Breast epithelium (tissue), 3 donors: ENCODE results near the gene HPCAL1.

ENCODE experiments used
- POLR2A ChIP-seq: fragments of 450-650 bp; IDR thresholded peaks from one replicate; pipeline ENCODE4 v1.6.1; 2016; ENCODE audit warnings: antibody characterized with exemption, mild to moderate bottlenecking, moderate library complexity
- TF ChIP-seq, protein P1 (sequence below), 3 donors: fragments of 450-650 bp; IDR thresholded peaks; one replicate each; pipeline ENCODE4 v1.5.1; 2016 to 2017; ENCODE audit warnings: antibody characterized with exemption in 3 of 3, mild to moderate bottlenecking in 3 of 3, moderate library complexity in 3 of 3

DNA sequence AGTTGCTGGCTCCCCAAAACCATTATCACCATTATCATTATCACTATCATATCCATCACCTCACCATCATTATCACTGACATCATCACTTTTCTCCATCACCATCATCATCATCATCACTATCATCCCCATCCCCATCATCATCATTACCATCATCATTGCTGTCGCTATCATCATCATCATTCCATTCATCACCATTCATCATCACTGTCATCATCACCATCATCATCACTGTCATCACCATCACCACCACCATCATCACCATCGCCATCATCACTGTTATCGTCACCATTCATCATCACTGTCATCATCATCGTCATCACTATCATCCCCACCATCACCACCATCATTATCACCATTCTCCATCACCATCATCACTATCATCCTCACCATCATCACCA lies 9.0 kb downstream of the HPCAL1 start:
- TF ChIP-seq, protein P1, sequence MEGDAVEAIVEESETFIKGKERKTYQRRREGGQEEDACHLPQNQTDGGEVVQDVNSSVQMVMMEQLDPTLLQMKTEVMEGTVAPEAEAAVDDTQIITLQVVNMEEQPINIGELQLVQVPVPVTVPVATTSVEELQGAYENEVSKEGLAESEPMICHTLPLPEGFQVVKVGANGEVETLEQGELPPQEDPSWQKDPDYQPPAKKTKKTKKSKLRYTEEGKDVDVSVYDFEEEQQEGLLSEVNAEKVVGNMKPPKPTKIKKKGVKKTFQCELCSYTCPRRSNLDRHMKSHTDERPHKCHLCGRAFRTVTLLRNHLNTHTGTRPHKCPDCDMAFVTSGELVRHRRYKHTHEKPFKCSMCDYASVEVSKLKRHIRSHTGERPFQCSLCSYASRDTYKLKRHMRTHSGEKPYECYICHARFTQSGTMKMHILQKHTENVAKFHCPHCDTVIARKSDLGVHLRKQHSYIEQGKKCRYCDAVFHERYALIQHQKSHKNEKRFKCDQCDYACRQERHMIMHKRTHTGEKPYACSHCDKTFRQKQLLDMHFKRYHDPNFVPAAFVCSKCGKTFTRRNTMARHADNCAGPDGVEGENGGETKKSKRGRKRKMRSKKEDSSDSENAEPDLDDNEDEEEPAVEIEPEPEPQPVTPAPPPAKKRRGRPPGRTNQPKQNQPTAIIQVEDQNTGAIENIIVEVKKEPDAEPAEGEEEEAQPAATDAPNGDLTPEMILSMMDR (IDR thresholded peaks at IDR 0.05) = no peak
- no peak for TF ChIP-seq POLR2A
